Gastrocnemius medialis (tissue), 4 donors: ENCODE results near the gene SRRM2.

Source experiments
- POLR2A ChIP-seq, 2 donors: fragments of 450-650 bp; IDR thresholded peaks; one replicate each; pipeline ENCODE4 v1.6.1; 2017; ENCODE audit warnings: antibody characterized with exemption in 2 of 2, mild to moderate bottlenecking in 2 of 2, moderate library complexity in 2 of 2
- TF ChIP-seq, protein P1 (sequence below), 5 experiments: fragments of 450-650 bp in 3 of 5; fragments of 200-600 bp in 2 of 5; sonication (generic) in 2 of 5; IDR thresholded peaks in 4 of 5; conservative IDR thresholded peaks in 1 of 5; 1 replicate in 4 of 5; 2 replicates in 1 of 5; pipeline ENCODE4 v1.5.1; 2016 to 2019; ENCODE audit warnings: antibody characterized with exemption in 5 of 5, mild to moderate bottlenecking in 3 of 5, moderate library complexity in 3 of 5

GRCh38 chr16:2795395-2796143 lies 43.1 kb downstream of the SRRM2 start:
- no peak for TF ChIP-seq POLR2A (IDR thresholded peaks at IDR 0.05)
- TF ChIP-seq, protein P1, sequence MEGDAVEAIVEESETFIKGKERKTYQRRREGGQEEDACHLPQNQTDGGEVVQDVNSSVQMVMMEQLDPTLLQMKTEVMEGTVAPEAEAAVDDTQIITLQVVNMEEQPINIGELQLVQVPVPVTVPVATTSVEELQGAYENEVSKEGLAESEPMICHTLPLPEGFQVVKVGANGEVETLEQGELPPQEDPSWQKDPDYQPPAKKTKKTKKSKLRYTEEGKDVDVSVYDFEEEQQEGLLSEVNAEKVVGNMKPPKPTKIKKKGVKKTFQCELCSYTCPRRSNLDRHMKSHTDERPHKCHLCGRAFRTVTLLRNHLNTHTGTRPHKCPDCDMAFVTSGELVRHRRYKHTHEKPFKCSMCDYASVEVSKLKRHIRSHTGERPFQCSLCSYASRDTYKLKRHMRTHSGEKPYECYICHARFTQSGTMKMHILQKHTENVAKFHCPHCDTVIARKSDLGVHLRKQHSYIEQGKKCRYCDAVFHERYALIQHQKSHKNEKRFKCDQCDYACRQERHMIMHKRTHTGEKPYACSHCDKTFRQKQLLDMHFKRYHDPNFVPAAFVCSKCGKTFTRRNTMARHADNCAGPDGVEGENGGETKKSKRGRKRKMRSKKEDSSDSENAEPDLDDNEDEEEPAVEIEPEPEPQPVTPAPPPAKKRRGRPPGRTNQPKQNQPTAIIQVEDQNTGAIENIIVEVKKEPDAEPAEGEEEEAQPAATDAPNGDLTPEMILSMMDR (IDR thresholded peaks at IDR 0.05 in 4 of 5, conservative IDR thresholded peaks at IDR 0.05 in 1 of 5): no peak
